K562 (cell line): ENCODE data around the gene PCMTD2. TPM values are rescaled to one million over a fixed set of nuclear protein-coding genes. Genes with fewer than 3 reads are reported as not detected.

Experiments
- ATAC-seq: fragments of 200-7000 bp; cut with Tn5 transposase; 3 replicates; pipeline ENCODE4 v1.9.1; 2020; ENCODE audit warnings: moderate library complexity
- BruUV-seq: library from RNA; stranded (reverse); fragments of 400-500 nt; replicated peaks from 2 replicates; lab custom pipeline; 2021; lab: Mats Ljungman, UMichigan
- CTCF ChIA-PET: fragments of 300-600 bp; formaldehyde crosslinking; extraction: SDS; loops from one replicate; lab custom pipeline; 2021; ENCODE audit warnings: low intra/inter-chr PET ratio; lab: Yijun Ruan, JAX
- POLR2A ChIA-PET: fragments of 300-600, 350-650 bp; sonication (Branson Sonifier 250); formaldehyde crosslinking; extraction: SDS; loops from one replicate; lab custom pipeline; 2021; ENCODE audit warnings: antibody characterized with exemption, inconsistent platforms; lab: Yijun Ruan, JAX
- DNase-seq, 4 experiments: peaks; one replicate each; pipeline versions ENCODE4 v3.0.0 to v3.0.0-alpha.2; 2011 to 2018; ENCODE audit warnings: low spot score in 3 of 4, mixed read lengths in 3 of 4; ENCODE audit errors: extremely low read depth in 1 of 4
- FAIRE-seq: peaks from 2 replicates; lab custom pipeline; 2011; peaks lifted over from hg19 to GRCh38; lab: Jason Lieb, UNC
- H2AFZ ChIP-seq: 2 replicates; pipeline ENCODE4 v1.6.0; 2011; ENCODE audit warnings: low read depth, low read length, control low read depth, inconsistent platforms
- H3K27ac ChIP-seq: fragments of 200-600 bp; 3 replicates; pipeline ENCODE4 v1.8.0; 2011; ENCODE audit warnings: low read depth, mild to moderate bottlenecking, control low read depth, inconsistent platforms, low read length, moderate library complexity, mixed read lengths; ENCODE audit errors: extremely low read depth
- H3K27me3 ChIP-seq, 2 experiments: fragments of 300-600 bp in 1 of 2; 2 replicates in 1 of 2; 3 replicates in 1 of 2; pipeline versions ENCODE4 v1.6.0 to v1.8.0; 2011; ENCODE audit warnings: inconsistent platforms in 2 of 2, low read length in 2 of 2, mild to moderate bottlenecking in 1 of 2, mixed read lengths in 1 of 2, moderate library complexity in 1 of 2; ENCODE audit not compliant: control insufficient read depth in 2 of 2, insufficient read depth in 2 of 2
- H3K36me3 ChIP-seq: fragments of 300-600 bp; 3 replicates; pipeline ENCODE4 v1.8.0; 2011; ENCODE audit warnings: mild to moderate bottlenecking, low read length, inconsistent platforms; ENCODE audit not compliant: control insufficient read depth, insufficient read depth
- H3K4me1 ChIP-seq, 2 experiments: fragments of 200-600 bp in 1 of 2; replicated peaks in 1 of 2; 2 replicates in 1 of 2; 3 replicates in 1 of 2; pipeline versions ENCODE4 v1.5.1 to v1.8.0; 2011; ENCODE audit warnings: inconsistent platforms in 2 of 2, low read length in 2 of 2, mild to moderate bottlenecking in 1 of 2, mixed read lengths in 1 of 2, moderate library complexity in 1 of 2; ENCODE audit not compliant: control insufficient read depth in 2 of 2, insufficient read depth in 2 of 2
- H3K4me2 ChIP-seq: 2 replicates; pipeline ENCODE4 v1.6.1; 2011; ENCODE audit warnings: low read length, control low read depth, inconsistent platforms, mixed read lengths; ENCODE audit not compliant: insufficient read depth
- H3K4me3 ChIP-seq: fragments of 200-600 bp; sonication (generic), shearing (Covaris generic); 2 replicates; pipeline ENCODE4 v1.5.1; 2016; ENCODE audit warnings: control low read depth, inconsistent platforms
- H3K79me2 ChIP-seq: fragments of 200-600 bp; 3 replicates; pipeline ENCODE4 v1.8.0; 2011; ENCODE audit warnings: low read length, inconsistent platforms; ENCODE audit not compliant: control insufficient read depth, insufficient read depth
- H3K9ac ChIP-seq, 2 experiments: 2 replicates each; pipeline versions ENCODE4 v1.6.0 to v1.6.1; 2011; ENCODE audit warnings: low read depth in 2 of 2, low read length in 2 of 2, control low read depth in 1 of 2, inconsistent platforms in 1 of 2, mild to moderate bottlenecking in 1 of 2, mixed read lengths in 1 of 2; ENCODE audit not compliant: insufficient read depth in 1 of 2
- H3K9me1 ChIP-seq: one replicate; pipeline ENCODE4 v1.6.0; 2011; ENCODE audit warnings: inconsistent platforms, mild to moderate bottlenecking, low read length, moderate library complexity; ENCODE audit not compliant: control insufficient read depth, insufficient read depth
- H3K9me3 ChIP-seq: replicated peaks from 2 replicates; pipeline ENCODE4 v1.5.1; 2011; ENCODE audit warnings: low read depth, low read length, inconsistent platforms; ENCODE audit not compliant: control insufficient read depth, insufficient read depth
- H4K20me1 ChIP-seq: replicated peaks from 2 replicates; pipeline ENCODE4 v1.6.1; 2011; ENCODE audit warnings: low read length, inconsistent platforms, mixed read lengths; ENCODE audit not compliant: control insufficient read depth, insufficient read depth
- CCNT2 ChIP-seq: IDR thresholded peaks from 2 replicates; pipeline ENCODE4 v1.6.1; 2011; ENCODE audit warnings: borderline replicate concordance, low read depth, mild to moderate bottlenecking, moderate library complexity, mixed read lengths, low read length; ENCODE audit not compliant: insufficient read length; ENCODE audit errors: extremely low read depth
- COPS2 ChIP-seq: fragments of 450-650 bp; conservative IDR thresholded peaks from 2 replicates; pipeline ENCODE4 v1.6.1; 2016; ENCODE audit warnings: mild to moderate bottlenecking, moderate library complexity
- DACH1 ChIP-seq: fragments of 450-650 bp; IDR thresholded peaks from 2 replicates; pipeline ENCODE4 v1.6.1; 2018; ENCODE audit not compliant: partially characterized antibody
- DNMT1 ChIP-seq: fragments of 450-650 bp; IDR thresholded peaks from 2 replicates; pipeline ENCODE4 v1.6.1; 2016; ENCODE audit warnings: antibody characterized with exemption, mild to moderate bottlenecking
- FOXA3 ChIP-seq, 2 experiments: fragments of 450-650 bp in 1 of 2; sonication (generic) in 1 of 2; formaldehyde crosslinking; IDR thresholded peaks in 1 of 2; conservative IDR thresholded peaks in 1 of 2; 2 replicates each; pipeline versions ENCODE4 v1.4.0 to v1.8.0; 2020 to 2022; ENCODE audit warnings: mild to moderate bottlenecking in 2 of 2, missing genetic modification reagents in 1 of 2
- HOXB6 ChIP-seq: fragments of 250-450 bp; sonication (Bioruptor Pico); IDR thresholded peaks from 2 replicates; pipeline ENCODE4 v1.5.1; 2022; ENCODE audit warnings: mild to moderate bottlenecking, borderline replicate concordance
- IRF2 ChIP-seq: sonication (generic); formaldehyde crosslinking; IDR thresholded peaks from 2 replicates; pipeline ENCODE4 v1.8.1; 2022; ENCODE audit warnings: mild to moderate bottlenecking, missing genetic modification reagents
- JUND ChIP-seq, 2 experiments: IDR thresholded peaks; 2 replicates in 1 of 2; 3 replicates in 1 of 2; pipeline ENCODE4 v1.6.1; 2011; ENCODE audit warnings: borderline replicate concordance in 2 of 2, low read depth in 2 of 2, low read length in 2 of 2, improper control_type of control experiment in 1 of 2, missing biosample characterization in 1 of 2, missing genetic modification characterization in 1 of 2, missing genetic modification reagents in 1 of 2
- LCOR ChIP-seq: sonication (generic); formaldehyde crosslinking; IDR thresholded peaks from 2 replicates; pipeline ENCODE4 v1.8.0; 2022; ENCODE audit warnings: mild to moderate bottlenecking, missing genetic modification reagents
- NFIX ChIP-seq: fragments of 250-450 bp; sonication (Bioruptor Pico); IDR thresholded peaks from 2 replicates; pipeline ENCODE4 v1.4.0; 2020; ENCODE audit warnings: low read depth, mild to moderate bottlenecking, moderate library complexity
- POLR2AphosphoS2 ChIP-seq: IDR thresholded peaks from 2 replicates; pipeline ENCODE4 v1.6.1; 2012; ENCODE audit warnings: low read length, improper control_type of control experiment
- POLR2H ChIP-seq: IDR thresholded peaks from 2 replicates; pipeline ENCODE4 v1.6.1; 2016; ENCODE audit warnings: missing genetic modification characterization, low read depth, mild to moderate bottlenecking, control low read depth, missing compliant biosample characterization, moderate library complexity
- SIN3B ChIP-seq: fragments of 450-650 bp; IDR thresholded peaks from 2 replicates; pipeline ENCODE4 v1.6.1; 2017; ENCODE audit warnings: low read depth, mild to moderate bottlenecking, moderate library complexity
- SIRT6 ChIP-seq: IDR thresholded peaks from one replicate; pipeline ENCODE4 v1.6.1; 2012; ENCODE audit warnings: low read depth, mild to moderate bottlenecking, control low read depth, inconsistent platforms, low read length, moderate library complexity
- SRSF9 ChIP-seq: fragments of 200-400 bp; formaldehyde crosslinking; IDR thresholded peaks from 2 replicates; pipeline ENCODE4 v1.6.1; 2017; ENCODE audit warnings: low read depth, low read length, borderline replicate concordance
- TBP ChIP-seq: optimal IDR thresholded peaks from 2 replicates; pipeline ENCODE3; 2011; ENCODE audit warnings: low read depth, low read length, improper control_type of control experiment
- ZBTB8A ChIP-seq: fragments of 450-650 bp; IDR thresholded peaks from 2 replicates; pipeline ENCODE4 v1.6.1; 2018; ENCODE audit warnings: mild to moderate bottlenecking, moderate library complexity; ENCODE audit not compliant: partially characterized antibody
- ZNF197 ChIP-seq: fragments of 200-800 bp; sonication (Bioruptor generic); IDR thresholded peaks from 2 replicates; pipeline ENCODE4 v1.6.1; 2016; ENCODE audit warnings: low read depth, missing genetic modification characterization, missing compliant biosample characterization
- ZNF764 ChIP-seq: fragments of 250-450 bp; sonication (Bioruptor Pico); IDR thresholded peaks from 2 replicates; pipeline ENCODE4 v1.4.0; 2020; ENCODE audit warnings: low read depth, mild to moderate bottlenecking, moderate library complexity
- WGBS: fragments of 100-300 bp; shearing (Covaris generic); methylation state at CpG from one replicate; pipeline ENCODE4 v1.1.6; 2016; ENCODE audit warnings: low coverage, mixed read lengths; ENCODE audit not compliant: insufficient coverage; ENCODE audit errors: missing lambda C conversion rate; 5-methylcytosine and 5-hydroxymethylcytosine counted together
- in situ Hi-C: fragments of 300-500 bp; cut with MboI; formaldehyde crosslinking; loops from 4 replicates; pipeline ENCODE4 v1.15.0; 2018; ENCODE audit warnings: inconsistent platforms, mixed read lengths
- intact Hi-C: fragments of 100-400 bp; cut with micrococcal nuclease; formaldehyde crosslinking; loops from 2 replicates; pipeline ENCODE4 v1.14.2; 2022
- polyA plus RNA-seq, 8 experiments: library from polyadenylated mRNA; depleted of rRNA in 4 of 8; stranded (reverse) in 5 of 8; unstranded in 3 of 8; fragments of >200 nt; fragmentation: Nextera tagmentation in 2 of 8; fragmentation: Illumina TruSeq in 1 of 8; extraction: Ambion mirVana in 2 of 8; extraction: Trizol in 1 of 8; gene quantifications; 2 replicates each; pipeline versions ENCODE4 v1.2.1 to v1.2.3, GENCODE V29; 2011 to 2014; ENCODE audit warnings: inconsistent platforms in 1 of 8, missing spikeins in 1 of 8
- total RNA-seq, 7 experiments: library from RNA; depleted of rRNA in 6 of 7; stranded (reverse); fragments of >200 nt in 6 of 7; fragmentation: Illumina TruSeq in 2 of 7; extraction: Trizol in 2 of 7; gene quantifications; 2 replicates each; pipeline versions ENCODE4 v1.2.1 to v1.2.3, GENCODE V29; 2011 to 2021; ENCODE audit warnings: low replicate concordance in 1 of 7
- TF ChIP-seq, protein P1 (sequence below): IDR thresholded peaks from 2 replicates; pipeline ENCODE4 v1.6.1; 2016; ENCODE audit warnings: missing genetic modification characterization, missing compliant biosample characterization

PCMTD2 gene
- total and polyA plus RNA-seq, 9 of the 15 experiments (the other 6 are each of a cell fraction or from before 2014, with no cell fraction given), result 11.3 to 49.3 (median 28.4) TPM

DNA sequence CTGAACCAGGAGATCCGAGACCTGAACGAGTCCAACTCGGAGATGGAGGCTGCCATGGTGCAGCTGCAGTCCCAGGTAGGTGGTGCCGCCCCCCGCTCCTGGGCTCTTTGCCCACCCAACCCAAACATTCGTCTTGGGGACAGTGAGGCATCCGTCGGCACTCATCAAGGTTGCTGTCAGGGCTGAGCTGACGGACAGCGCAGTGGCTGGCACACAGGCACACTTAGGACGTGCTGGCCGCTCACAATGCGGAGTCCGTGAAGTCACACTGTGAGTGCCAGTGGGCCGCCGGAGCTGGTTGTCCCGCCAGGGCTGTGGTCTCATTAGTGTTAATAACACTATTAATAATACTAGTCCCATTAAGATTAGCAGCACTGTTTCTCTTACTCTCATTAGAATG is 18.2 kb upstream of the PCMTD2 start:
- no peak for FAIRE-seq
- no peak for ATAC-seq
- BruUV-seq, result no TSS peak

More for the DNA sequence above, 18.2 kb upstream of the PCMTD2 start:
- Histone ChIP-seq H2AFZ (no peak overlapping the region), H3K79me2 (no peaks in the 10 kb centered on the region), H3K27me3 (peaks cover 18 to 54% of the 10 kb centered on the region in 2 experiments; a peak in 4 of 5 replicates), H3K9ac (no peak overlapping the region), H4K20me1 (no peaks in the 10 kb centered on the region; the same call in 1 of the 2 replicates), H3K9me3 (no peaks in the 10 kb centered on the region), H3K9me1 (no peaks in the 10 kb centered on the region), H3K4me3 (no peak overlapping the region), H3K4me2 (no peak overlapping the region), H3K4me1 (peaks cover 0 to 19% of the 10 kb centered on the region in 2 experiments; a peak in 3 of 5 replicates), H3K36me3 (no peaks in the 10 kb centered on the region), H3K27ac (no peak overlapping the region)
- no peak for DNase-seq
- intact Hi-C loops (no loop called here), in situ Hi-C loops (no loop called here)
- ChIA-PET CTCF (no interaction called here), POLR2A (interaction anchor here (1.1 to 1.4 kb wide), 3 partner anchors 9 to 23 kb away, joined by 3 to 4 read pairs (median 3); no protein-coding TSS in a partner anchor)
- TF ChIP-seq DNMT1 (no peak), LCOR (CRISPR knock-in tag) (no peak), ZNF197 (CRISPR knock-in tag) (no peak), SIRT6 (no peak), POLR2AphosphoS2 (no peak), JUND (IDR thresholded peaks at IDR 0.05; ENCODE audit: borderline replicate concordance, low read depth, low read length) (no peak), JUND (tag; IDR thresholded peaks at IDR 0.05; ENCODE audit: borderline replicate concordance, low read depth, low read length) (no peak), SIN3B (no peak), SRSF9 (no peak), HOXB6 (CRISPR knock-in tag) (no peak), IRF2 (CRISPR knock-in tag) (no peak), TBP (no peak), COPS2 (no peak), FOXA3 (CRISPR knock-in tag; conservative IDR thresholded peaks at IDR 0.05 in 1 of 2, IDR thresholded peaks at IDR 0.05 in 1 of 2) (no peak), ZNF764 (no peak), NFIX (CRISPR knock-in tag) (no peak), CCNT2 (no peak), POLR2H (no peak), DACH1 (no peak), ZBTB8A (no peak)
- TF ChIP-seq, protein P1, sequence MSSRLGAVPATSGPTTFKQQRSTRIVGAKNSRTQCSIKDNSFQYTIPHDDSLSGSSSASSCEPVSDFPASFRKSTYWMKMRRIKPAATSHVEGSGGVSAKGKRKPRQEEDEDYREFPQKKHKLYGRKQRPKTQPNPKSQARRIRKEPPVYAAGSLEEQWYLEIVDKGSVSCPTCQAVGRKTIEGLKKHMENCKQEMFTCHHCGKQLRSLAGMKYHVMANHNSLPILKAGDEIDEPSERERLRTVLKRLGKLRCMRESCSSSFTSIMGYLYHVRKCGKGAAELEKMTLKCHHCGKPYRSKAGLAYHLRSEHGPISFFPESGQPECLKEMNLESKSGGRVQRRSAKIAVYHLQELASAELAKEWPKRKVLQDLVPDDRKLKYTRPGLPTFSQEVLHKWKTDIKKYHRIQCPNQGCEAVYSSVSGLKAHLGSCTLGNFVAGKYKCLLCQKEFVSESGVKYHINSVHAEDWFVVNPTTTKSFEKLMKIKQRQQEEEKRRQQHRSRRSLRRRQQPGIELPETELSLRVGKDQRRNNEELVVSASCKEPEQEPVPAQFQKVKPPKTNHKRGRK (tag), result no peak
- 28% methylated on average over 17 of the region's 17 CpGs for WGBS
